Heart left ventricle (tissue), 13 donors: ENCODE results near the gene PRDM11.

Experiments used
- POLR2A ChIP-seq, 2 donors: fragments of 450-650 bp; IDR thresholded peaks; one replicate each; pipeline ENCODE4 v1.6.1; 2017; ENCODE audit warnings: antibody characterized with exemption in 2 of 2, mild to moderate bottlenecking in 2 of 2, moderate library complexity in 2 of 2
- TF ChIP-seq, protein P1 (sequence below), 12 donors: fragments of 200-600 bp; sonication (generic) in 4 of 12; IDR thresholded peaks; one replicate each; pipeline versions ENCODE4 v1.5.0 to v1.8.0; 2018 to 2022; ENCODE audit warnings: antibody characterized with exemption in 12 of 12, mild to moderate bottlenecking in 5 of 12
- donor health status: ischemic (EF 13 %, LVEDD 7.1; RV severe dilation, severe dysfunction).
- donor health status: DM: no; HTN: yes; CAD: no.
- donor health status: DM: no; HTN: no; CAD: no.
- donor health status: ischemic (EF 25% LVEDD 6.9; RV normal size, moderate dysfunction).
- donor health status: ischemic (EF 25% LVEDD 5.7; RV mildly dilated, moderate dysfunction).
- donor health status: ischemic (EF 35%, LVEDD 5.7; RV mildly dilated, moderate dysfunction).
- donor health status: nonischemic (EF 11% LVEDD 7.7; RV severe dilation, severe dysfunction).
- donor health status: DM: yes; HTN: yes; CAD: no.
- donor health status: PGD.
- donor health status: ischemic (EF 29% LVEDD 5.4; RV normal size, mild dysfunction).
- donor health status: nonischemic (EF 23%, LVEDD 6.1; RV moderate dilation, normal function).

DNA sequence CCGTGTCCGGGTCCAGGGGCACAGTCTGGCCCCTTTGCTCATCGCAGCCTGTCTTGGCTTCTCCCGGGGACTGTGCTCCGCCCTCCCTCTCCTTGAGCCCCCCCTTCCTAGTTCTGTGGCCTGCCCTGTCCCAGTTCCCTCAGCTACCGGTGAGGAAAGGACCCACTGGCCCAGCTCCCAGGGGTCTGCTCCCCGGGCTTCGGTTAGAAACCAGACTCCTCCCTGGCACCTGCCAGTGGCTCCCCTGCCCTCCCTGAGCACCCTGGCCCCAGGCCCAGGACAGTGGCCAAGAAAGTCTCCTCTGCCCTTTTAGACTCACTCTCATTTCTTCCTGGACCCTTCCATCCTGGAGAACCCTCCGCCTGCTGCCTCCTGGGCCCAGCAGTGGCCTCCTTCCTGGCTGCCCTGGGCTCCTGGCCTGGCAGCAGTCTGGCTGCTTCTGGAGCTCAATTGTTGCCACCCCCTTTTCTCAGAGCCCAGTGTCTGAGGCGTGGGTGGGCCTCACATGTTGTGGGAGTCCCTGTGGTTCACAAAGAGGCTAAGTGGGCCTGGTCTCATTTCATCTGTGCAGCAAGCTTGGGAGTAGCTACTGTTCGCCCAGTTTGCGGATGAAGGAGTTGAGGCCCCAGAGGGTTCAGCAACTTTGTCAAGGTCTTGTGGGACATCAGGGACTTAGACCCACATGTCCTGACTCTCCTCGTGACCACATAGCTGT is 12.6 kb downstream of the PRDM11 start:
- TF ChIP-seq, protein P1, sequence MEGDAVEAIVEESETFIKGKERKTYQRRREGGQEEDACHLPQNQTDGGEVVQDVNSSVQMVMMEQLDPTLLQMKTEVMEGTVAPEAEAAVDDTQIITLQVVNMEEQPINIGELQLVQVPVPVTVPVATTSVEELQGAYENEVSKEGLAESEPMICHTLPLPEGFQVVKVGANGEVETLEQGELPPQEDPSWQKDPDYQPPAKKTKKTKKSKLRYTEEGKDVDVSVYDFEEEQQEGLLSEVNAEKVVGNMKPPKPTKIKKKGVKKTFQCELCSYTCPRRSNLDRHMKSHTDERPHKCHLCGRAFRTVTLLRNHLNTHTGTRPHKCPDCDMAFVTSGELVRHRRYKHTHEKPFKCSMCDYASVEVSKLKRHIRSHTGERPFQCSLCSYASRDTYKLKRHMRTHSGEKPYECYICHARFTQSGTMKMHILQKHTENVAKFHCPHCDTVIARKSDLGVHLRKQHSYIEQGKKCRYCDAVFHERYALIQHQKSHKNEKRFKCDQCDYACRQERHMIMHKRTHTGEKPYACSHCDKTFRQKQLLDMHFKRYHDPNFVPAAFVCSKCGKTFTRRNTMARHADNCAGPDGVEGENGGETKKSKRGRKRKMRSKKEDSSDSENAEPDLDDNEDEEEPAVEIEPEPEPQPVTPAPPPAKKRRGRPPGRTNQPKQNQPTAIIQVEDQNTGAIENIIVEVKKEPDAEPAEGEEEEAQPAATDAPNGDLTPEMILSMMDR (IDR thresholded peaks at IDR 0.05): no peak
- TF ChIP-seq POLR2A (IDR thresholded peaks at IDR 0.05): no peak
